Astrocyte (in vitro differentiated cells and primary cell): ENCODE measurements around the gene ROR2.

Experiments
- CTCF ChIP-seq: IDR thresholded peaks from 2 replicates; pipeline ENCODE4 v1.5.1; 2011; ENCODE audit warnings: low read depth, mild to moderate bottlenecking, inconsistent platforms, low read length, moderate library complexity; ENCODE audit not compliant: insufficient read depth
- EZH2 ChIP-seq: IDR thresholded peaks from 2 replicates; pipeline ENCODE4 v1.6.1; 2012; ENCODE audit warnings: mild to moderate bottlenecking, low read length, inconsistent platforms; ENCODE audit not compliant: insufficient read depth

- no peak for TF ChIP-seq CTCF
- TF ChIP-seq EZH2, result no peak
Observed at GRCh38 chr9:91761362-91761761, 188.7 kb downstream of the ROR2 start.
